HAP-1 (cell line): ENCODE data around the gene TENT4B.
"Not testable (repeated sequence)": the region's sequence is repeated elsewhere in the genome, so short reads cannot be mapped to it uniquely, and the experiment has no call there.

ENCODE experiments used
- DNase-seq, 2 experiments: peaks; one replicate each; pipeline ENCODE4 v3.0.0-alpha.2; 2016 to 2020; ENCODE audit warnings: low spot score in 2 of 2
- H3K27me3 ChIP-seq: fragments of 250-450 bp; sonication (Bioruptor Pico); 2 replicates; pipeline ENCODE4 v1.5.1; 2020; ENCODE audit warnings: low read depth, mild to moderate bottlenecking, moderate library complexity
- H3K36me3 ChIP-seq: fragments of 250-450 bp; sonication (Bioruptor Pico); replicated peaks from 2 replicates; pipeline ENCODE4 v1.5.1; 2020; ENCODE audit warnings: mild to moderate bottlenecking
- H3K4me1 ChIP-seq: fragments of 250-450 bp; sonication (Bioruptor Pico); 2 replicates; pipeline ENCODE4 v1.5.1; 2020; ENCODE audit warnings: mild to moderate bottlenecking
- H3K4me3 ChIP-seq: fragments of 250-450 bp; sonication (Bioruptor Pico); 2 replicates; pipeline ENCODE4 v1.5.1; 2020; ENCODE audit warnings: mild to moderate bottlenecking, moderate library complexity
- H3K9me3 ChIP-seq: fragments of 250-450 bp; sonication (Bioruptor Pico); 2 replicates; pipeline ENCODE4 v1.5.1; 2020; ENCODE audit warnings: mild to moderate bottlenecking, moderate library complexity
- in situ Hi-C: fragments of 300-500 bp; cut with MboI; formaldehyde crosslinking; loops from 3 replicates; pipeline ENCODE4 v1.14.3; 2020; ENCODE audit warnings: low sequenced_read_pairs, inconsistent platforms, mixed read lengths

The TENT4B gene

DNA sequence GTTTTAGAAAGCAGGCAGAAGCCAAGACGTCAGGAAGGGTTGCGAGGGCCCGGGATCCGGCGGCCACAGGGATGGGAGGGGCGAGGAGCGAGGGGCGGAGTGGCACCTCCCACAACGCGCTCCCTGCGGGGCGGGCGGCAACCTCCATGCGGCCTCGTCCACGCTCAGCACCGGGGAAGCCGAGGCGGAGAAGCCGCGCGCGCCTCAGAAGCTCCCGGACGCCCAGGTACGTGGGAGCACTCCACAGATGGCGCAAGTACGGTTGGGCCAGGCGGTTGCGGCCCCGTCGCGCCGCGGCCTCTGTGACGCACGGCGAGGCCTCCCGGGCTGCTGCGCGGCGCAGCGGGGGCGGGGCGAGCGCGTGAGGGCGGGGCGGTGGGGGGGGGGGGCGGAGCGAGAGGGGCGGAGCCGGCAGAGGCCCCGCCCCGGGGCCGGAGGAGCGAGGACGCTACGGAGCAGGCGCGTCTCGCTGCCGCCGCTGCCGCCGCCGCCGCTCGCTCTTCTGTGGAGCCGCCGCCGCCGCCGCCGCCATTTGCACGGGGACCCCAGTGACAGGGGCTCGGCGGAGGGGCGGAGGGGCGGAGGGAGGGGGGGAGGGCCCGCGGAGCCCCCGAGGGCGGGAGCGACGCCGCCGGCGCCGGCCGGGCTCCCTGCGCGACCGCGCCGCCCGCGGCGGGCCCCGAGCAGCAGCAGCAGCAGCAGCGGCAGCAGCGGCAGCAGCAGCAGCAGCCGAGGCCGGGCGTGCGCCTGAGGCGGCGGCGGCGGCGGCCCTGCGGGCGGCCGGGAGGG, at the start of gene TENT4B:
Gene TENT4B (plus strand): TSS at position 500 of the 789 bp plus-strand sequence. CDS start 316 bp downstream, outside the sequence.
- H3K9me3 ChIP-seq = no peaks in the 10 kb centered on the region
- H3K36me3 ChIP-seq = no peaks in the 10 kb centered on the region
- in situ Hi-C loops = no loop called here
- no peaks in the 10 kb centered on the region for H3K27me3 ChIP-seq
- peak; percentile 74 to 90 for DNase-seq
- H3K4me3 ChIP-seq = peak within 1 kb of the TSS; percentile 76
- peaks cover 15% of the 10 kb centered on the region for H3K4me1 ChIP-seq

- Histone ChIP-seq H3K4me1 (no peaks in the 10 kb centered on the region), H3K9me3 (no peaks in the 10 kb centered on the region), H3K27me3 (no peaks in the 10 kb centered on the region), H3K4me3 (no peak overlapping the region), H3K36me3 (peaks cover 46% of the 10 kb centered on the region)
- in situ Hi-C loops = no loop called here
- DNase-seq = no peak
These were observed 49.3 kb upstream of the TENT4B start for GRCh38 chr16:50103764-50104163.

DNA sequence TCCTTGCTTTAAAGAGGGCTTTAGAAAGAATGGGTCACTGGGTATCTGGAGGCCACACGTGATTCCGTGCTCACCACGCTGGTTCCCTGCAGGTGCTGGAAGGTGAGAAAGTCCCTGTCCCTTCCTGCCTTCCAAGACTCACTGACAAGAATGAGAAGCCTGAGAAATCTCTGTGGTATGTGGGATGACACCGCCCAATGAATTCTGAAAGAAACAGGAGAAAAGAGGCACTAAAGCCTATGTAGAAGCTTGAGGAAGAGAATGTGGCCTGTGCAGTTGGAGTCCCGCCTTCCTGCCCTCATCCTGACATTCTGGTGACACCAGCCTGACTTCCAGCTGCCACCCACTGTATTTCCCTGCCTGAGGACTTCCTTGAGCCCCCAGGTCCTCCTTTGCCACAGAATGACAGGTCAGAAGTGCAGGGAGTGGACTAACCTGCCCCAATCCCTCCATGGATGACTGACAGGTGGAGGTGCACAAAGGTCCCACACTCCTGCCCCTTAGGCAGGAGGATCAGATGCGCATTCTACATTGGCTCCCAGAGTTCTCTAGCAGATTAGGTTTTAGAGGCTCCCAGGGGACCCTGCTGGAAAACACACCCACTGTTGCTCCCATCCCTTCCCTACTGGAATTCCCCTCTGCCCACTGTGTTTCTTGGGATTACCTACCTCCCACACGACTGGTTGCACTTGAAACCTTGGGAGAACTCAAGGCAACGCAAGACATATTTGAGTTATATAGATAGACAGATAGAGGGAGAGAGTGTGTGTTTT, 38.6 kb upstream of the TENT4B start:
- in situ Hi-C loops = no loop called here
- H3K4me1 ChIP-seq = no peaks in the 10 kb centered on the region
- no peaks in the 10 kb centered on the region for H3K27me3 ChIP-seq
- H3K4me3 ChIP-seq = no peak overlapping the region
- H3K9me3 ChIP-seq = no peaks in the 10 kb centered on the region
- DNase-seq = peak in 1 of 2 experiments; percentile 13
- no peaks in the 10 kb centered on the region for H3K36me3 ChIP-seq

GRCh38 chr16:50120711-50121110, 32.4 kb upstream of the TENT4B start:
- Histone ChIP-seq H3K9me3 (no peaks in the 10 kb centered on the region), H3K27me3 (no peaks in the 10 kb centered on the region), H3K4me1 (peaks cover 15% of the 10 kb centered on the region), H3K36me3 (no peaks in the 10 kb centered on the region), H3K4me3 (no peak overlapping the region)
- DNase-seq = no peak
- in situ Hi-C loops = no loop called here

GRCh38 chr16:50121278-50121677, 31.8 kb upstream of the TENT4B start:
- H3K9me3 ChIP-seq = no peaks in the 10 kb centered on the region
- DNase-seq = no peak
- peaks cover 15% of the 10 kb centered on the region for H3K4me1 ChIP-seq
- H3K36me3 ChIP-seq = no peaks in the 10 kb centered on the region
- H3K27me3 ChIP-seq = no peaks in the 10 kb centered on the region
- no peak overlapping the region for H3K4me3 ChIP-seq
- in situ Hi-C loops = no loop called here

DNA sequence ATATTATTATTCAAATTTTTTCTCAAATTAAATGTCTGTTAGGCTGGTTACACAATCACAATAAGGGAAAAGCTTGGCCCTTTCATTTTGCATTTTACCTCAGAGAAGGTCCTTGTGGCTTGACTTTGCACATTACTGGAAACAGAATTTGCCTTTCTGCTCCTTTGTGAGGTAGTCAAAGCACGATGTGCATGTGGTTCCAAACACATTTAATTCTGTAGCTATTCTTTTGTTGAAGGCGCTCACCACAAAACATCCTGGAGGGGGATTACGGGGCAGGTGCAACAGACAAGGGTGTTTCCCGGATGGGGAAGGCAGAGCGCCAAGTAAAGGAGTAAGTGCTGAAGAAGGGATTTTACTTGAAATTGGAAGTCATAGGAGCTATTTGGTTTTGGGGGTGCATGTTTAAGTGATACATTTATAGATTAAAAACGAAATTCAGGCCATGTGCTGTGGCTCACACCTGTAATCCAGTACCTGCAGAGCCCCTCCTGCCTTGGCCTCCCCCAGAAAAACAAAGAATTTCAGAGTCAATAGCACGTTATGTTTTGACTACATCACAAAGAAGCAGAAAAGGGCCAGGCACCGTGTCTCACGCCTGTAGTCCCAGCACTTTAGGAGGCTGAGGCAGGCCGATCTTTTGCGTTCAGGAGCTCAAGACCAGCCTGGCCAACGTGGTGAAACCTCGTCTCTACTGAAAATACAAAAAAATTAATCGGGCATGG, 31.2 kb upstream of the TENT4B start:
- Histone ChIP-seq H3K36me3 (no peaks in the 10 kb centered on the region), H3K4me1 (peaks cover 15% of the 10 kb centered on the region), H3K4me3 (no peak overlapping the region), H3K27me3 (no peaks in the 10 kb centered on the region), H3K9me3 (no peaks in the 10 kb centered on the region)
- in situ Hi-C loops = no loop called here
- peak; percentile 81 to 83 for DNase-seq

DNA sequence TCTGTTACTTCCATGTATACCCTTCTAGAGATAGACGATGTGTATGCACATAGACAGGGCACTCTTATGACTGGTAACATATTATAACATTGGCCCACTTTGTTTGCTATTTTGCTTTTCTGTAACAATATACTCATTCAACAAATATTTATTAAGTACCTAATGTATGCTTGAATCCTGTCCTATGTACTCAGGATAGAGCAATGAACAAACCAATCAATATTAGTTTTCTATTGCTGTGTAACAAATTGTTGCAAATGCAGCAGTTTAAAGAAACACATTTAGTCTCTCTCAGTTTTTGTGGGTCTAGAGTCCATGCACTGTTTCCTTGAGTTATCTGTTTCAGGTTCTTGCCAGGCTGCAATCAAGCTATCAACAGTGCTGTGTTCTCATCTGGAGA, 29.7 kb upstream of the TENT4B start:
- no peak for DNase-seq
- no peaks in the 10 kb centered on the region for H3K27me3 ChIP-seq
- in situ Hi-C loops = no loop called here
- peaks cover 15% of the 10 kb centered on the region for H3K4me1 ChIP-seq
- H3K4me3 ChIP-seq = no peak overlapping the region
- no peaks in the 10 kb centered on the region for H3K9me3 ChIP-seq
- H3K36me3 ChIP-seq = no peaks in the 10 kb centered on the region

GRCh38 chr16:50124769-50125168, 28.3 kb upstream of the TENT4B start:
- in situ Hi-C loops = no loop called here
- no peak overlapping the region for H3K4me3 ChIP-seq
- DNase-seq = no peak
- H3K27me3 ChIP-seq = no peaks in the 10 kb centered on the region
- no peaks in the 10 kb centered on the region for H3K36me3 ChIP-seq
- H3K4me1 ChIP-seq = peaks cover 15% of the 10 kb centered on the region
- H3K9me3 ChIP-seq = no peaks in the 10 kb centered on the region

GRCh38 chr16:50126183-50126582, 26.9 kb upstream of the TENT4B start:
- DNase-seq = no peak
- Histone ChIP-seq H3K27me3 (no peaks in the 10 kb centered on the region), H3K4me3 (no peak overlapping the region), H3K9me3 (no peaks in the 10 kb centered on the region), H3K36me3 (no peaks in the 10 kb centered on the region), H3K4me1 (peaks cover 11% of the 10 kb centered on the region)
- in situ Hi-C loops = no loop called here

- H3K9me3 ChIP-seq, H3K27me3 ChIP-seq, in situ Hi-C loops, H3K4me1 ChIP-seq, DNase-seq, H3K4me3 ChIP-seq, H3K36me3 ChIP-seq: not testable (repeated sequence)
These were observed 20.5 kb upstream of the TENT4B start for GRCh38 chr16:50132571-50132970.

DNA sequence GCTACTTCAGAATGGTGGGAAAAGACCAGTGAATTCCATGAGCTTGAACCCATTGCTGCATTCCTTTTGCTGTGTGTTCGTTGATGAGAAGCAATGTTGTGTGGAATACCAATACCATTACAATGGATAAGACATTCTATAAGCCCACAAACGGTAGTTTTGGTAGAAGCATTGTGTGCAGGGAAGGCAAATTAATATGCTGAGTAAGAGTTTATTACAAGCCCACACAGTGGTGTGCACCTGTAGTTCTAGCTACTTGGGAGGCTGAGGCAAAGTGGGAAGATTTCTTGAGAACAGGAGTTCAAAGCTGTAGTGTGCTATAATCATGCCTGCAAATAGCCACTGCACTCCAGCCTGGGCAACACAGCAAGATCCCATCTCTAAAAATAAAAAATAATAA, 19.9 kb upstream of the TENT4B start:
- Histone ChIP-seq H3K9me3 (no peaks in the 10 kb centered on the region), H3K4me3 (no peak overlapping the region), H3K4me1 (no peaks in the 10 kb centered on the region), H3K27me3 (no peaks in the 10 kb centered on the region), H3K36me3 (no peaks in the 10 kb centered on the region)
- in situ Hi-C loops = no loop called here
- no peak for DNase-seq

GRCh38 chr16:50136399-50136798, 16.7 kb upstream of the TENT4B start:
- H3K9me3 ChIP-seq = no peaks in the 10 kb centered on the region
- no peaks in the 10 kb centered on the region for H3K36me3 ChIP-seq
- in situ Hi-C loops = no loop called here
- H3K4me3 ChIP-seq = no peak overlapping the region
- H3K27me3 ChIP-seq = no peaks in the 10 kb centered on the region
- H3K4me1 ChIP-seq = no peaks in the 10 kb centered on the region
- DNase-seq = no peak

GRCh38 chr16:50137268-50137667, 15.8 kb upstream of the TENT4B start:
- DNase-seq = no peak
- no peaks in the 10 kb centered on the region for H3K4me1 ChIP-seq
- no peak overlapping the region for H3K4me3 ChIP-seq
- in situ Hi-C loops = no loop called here
- H3K9me3 ChIP-seq = no peaks in the 10 kb centered on the region
- no peaks in the 10 kb centered on the region for H3K27me3 ChIP-seq
- no peaks in the 10 kb centered on the region for H3K36me3 ChIP-seq

- Histone ChIP-seq H3K4me3 (no peak overlapping the region), H3K36me3 (no peaks in the 10 kb centered on the region), H3K27me3 (no peaks in the 10 kb centered on the region), H3K9me3 (no peaks in the 10 kb centered on the region), H3K4me1 (no peaks in the 10 kb centered on the region)
- DNase-seq = no peak
- in situ Hi-C loops = no loop called here
These were observed 13.5 kb upstream of the TENT4B start for GRCh38 chr16:50139580-50139979.
